Thyroid gland (tissue), 4 donors: ENCODE data around the gene PLD4.

Experiments
- POLR2A ChIP-seq, 2 donors: fragments of 450-650 bp; IDR thresholded peaks; one replicate each; pipeline ENCODE4 v1.6.1; 2017; ENCODE audit warnings: antibody characterized with exemption in 2 of 2, mild to moderate bottlenecking in 2 of 2, moderate library complexity in 1 of 2
- TF ChIP-seq, protein P1 (sequence below), 6 experiments: fragments of 200-600 bp in 3 of 6; fragments of 450-650 bp in 3 of 6; sonication (generic) in 3 of 6; IDR thresholded peaks; one replicate each; pipeline ENCODE4 v1.5.1; 2016 to 2019; ENCODE audit warnings: antibody characterized with exemption in 6 of 6, mild to moderate bottlenecking in 2 of 6, inconsistent platforms in 1 of 6, moderate library complexity in 1 of 6

DNA sequence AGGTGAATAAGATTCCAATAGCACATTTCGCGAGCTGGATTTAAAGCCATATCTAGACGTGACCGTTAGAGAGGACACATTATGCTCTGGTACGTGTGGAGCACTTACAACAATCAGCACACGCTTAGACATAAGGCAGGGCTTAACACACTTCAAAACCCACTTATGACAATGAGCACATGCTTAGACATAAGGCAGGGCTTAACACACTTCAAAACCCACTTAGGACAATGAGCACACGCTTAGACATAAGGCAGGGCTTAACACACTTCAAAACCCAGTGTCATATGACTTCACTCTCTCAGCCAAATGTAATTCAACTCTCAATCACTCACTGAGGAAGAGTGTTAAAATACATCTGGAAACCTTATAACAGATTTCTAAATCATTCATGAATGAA lies 11.2 kb upstream of the PLD4 start:
- TF ChIP-seq POLR2A (IDR thresholded peaks at IDR 0.05): no peak
- TF ChIP-seq, protein P1, sequence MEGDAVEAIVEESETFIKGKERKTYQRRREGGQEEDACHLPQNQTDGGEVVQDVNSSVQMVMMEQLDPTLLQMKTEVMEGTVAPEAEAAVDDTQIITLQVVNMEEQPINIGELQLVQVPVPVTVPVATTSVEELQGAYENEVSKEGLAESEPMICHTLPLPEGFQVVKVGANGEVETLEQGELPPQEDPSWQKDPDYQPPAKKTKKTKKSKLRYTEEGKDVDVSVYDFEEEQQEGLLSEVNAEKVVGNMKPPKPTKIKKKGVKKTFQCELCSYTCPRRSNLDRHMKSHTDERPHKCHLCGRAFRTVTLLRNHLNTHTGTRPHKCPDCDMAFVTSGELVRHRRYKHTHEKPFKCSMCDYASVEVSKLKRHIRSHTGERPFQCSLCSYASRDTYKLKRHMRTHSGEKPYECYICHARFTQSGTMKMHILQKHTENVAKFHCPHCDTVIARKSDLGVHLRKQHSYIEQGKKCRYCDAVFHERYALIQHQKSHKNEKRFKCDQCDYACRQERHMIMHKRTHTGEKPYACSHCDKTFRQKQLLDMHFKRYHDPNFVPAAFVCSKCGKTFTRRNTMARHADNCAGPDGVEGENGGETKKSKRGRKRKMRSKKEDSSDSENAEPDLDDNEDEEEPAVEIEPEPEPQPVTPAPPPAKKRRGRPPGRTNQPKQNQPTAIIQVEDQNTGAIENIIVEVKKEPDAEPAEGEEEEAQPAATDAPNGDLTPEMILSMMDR (IDR thresholded peaks at IDR 0.05): no peak
